GM12865 (cell line): ENCODE measurements around the gene TNRC6C.

Source experiments
- DNase-seq: peaks from one replicate; pipeline ENCODE4 v3.0.0; 2010; ENCODE audit warnings: low read depth
- H3K4me3 ChIP-seq: 2 replicates; pipeline ENCODE4 v1.5.1; 2011; ENCODE audit warnings: mild to moderate bottlenecking, low read depth, low read length, control low read depth
- TF ChIP-seq, protein P1 (sequence below): IDR thresholded peaks from 2 replicates; pipeline ENCODE4 v1.5.1; 2011; ENCODE audit warnings: low read length, control low read depth, low read depth, inconsistent platforms; ENCODE audit not compliant: insufficient read depth; ENCODE audit errors: missing control alignments

Gene TNRC6C

GRCh38 chr17:77952368-77952767 lies 6.1 kb upstream of the TNRC6C start:
- TF ChIP-seq, protein P1, sequence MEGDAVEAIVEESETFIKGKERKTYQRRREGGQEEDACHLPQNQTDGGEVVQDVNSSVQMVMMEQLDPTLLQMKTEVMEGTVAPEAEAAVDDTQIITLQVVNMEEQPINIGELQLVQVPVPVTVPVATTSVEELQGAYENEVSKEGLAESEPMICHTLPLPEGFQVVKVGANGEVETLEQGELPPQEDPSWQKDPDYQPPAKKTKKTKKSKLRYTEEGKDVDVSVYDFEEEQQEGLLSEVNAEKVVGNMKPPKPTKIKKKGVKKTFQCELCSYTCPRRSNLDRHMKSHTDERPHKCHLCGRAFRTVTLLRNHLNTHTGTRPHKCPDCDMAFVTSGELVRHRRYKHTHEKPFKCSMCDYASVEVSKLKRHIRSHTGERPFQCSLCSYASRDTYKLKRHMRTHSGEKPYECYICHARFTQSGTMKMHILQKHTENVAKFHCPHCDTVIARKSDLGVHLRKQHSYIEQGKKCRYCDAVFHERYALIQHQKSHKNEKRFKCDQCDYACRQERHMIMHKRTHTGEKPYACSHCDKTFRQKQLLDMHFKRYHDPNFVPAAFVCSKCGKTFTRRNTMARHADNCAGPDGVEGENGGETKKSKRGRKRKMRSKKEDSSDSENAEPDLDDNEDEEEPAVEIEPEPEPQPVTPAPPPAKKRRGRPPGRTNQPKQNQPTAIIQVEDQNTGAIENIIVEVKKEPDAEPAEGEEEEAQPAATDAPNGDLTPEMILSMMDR, result no peak
- H3K4me3 ChIP-seq, result no peak overlapping the region
- DNase-seq, result no peak

DNA sequence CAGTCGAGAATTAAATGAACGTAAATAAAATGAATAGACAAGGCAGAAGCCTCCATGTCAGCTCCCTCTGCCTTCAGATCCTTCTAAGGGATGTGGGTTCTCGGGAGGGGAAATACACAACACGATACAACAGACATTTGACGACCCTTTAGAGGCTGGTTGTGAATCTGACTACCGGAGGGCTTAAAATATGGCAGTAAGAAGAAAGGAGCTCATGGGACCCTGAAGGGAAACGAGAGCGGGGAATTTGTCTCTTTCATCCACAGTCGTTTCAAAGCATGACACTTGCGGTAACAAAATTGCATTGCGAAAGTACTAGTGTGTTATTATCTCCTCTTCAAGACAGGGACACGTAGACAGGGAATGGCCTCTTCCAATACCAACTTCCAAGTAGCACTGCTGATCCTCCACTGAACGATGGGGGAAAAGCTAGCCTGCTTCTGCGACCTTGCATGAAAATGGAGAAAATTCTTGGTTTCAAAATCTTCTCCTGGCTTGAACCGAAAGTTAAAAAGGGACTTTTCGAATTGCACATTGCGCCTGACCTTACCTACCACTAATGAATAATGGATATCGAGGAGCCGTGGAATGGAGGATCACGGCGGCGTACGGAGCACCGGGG lies 1.2 kb upstream of the TNRC6C start:
- TF ChIP-seq, protein P1, result no peak
- peak overlapping the region; percentile 61 for H3K4me3 ChIP-seq
- DNase-seq, result no peak

DNA sequence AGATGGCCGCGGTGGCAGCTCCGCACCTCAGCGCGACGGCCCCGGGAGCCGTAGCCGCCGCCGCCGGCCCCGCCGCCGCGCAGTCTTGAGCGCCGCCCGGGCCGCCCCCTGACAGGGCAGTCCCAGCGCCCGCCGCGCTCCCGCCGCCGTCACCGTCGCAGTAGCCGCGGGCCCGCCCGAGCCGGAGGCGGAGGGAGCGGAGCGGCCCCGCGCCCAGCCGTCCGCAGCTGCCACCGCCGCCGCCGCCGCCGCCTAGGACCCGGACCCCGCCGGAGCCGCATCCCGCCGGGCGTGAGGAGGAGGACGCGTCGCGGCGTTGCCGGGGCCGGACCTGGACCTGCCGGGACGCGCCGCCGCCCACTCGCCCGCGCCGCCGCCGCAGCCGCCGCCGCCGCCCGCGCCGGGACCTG lies 218 bp downstream of the TNRC6C start:
- H3K4me3 ChIP-seq, result peak overlapping the region; percentile 61
- TF ChIP-seq, protein P1, result no peak
- no peak for DNase-seq

- peak overlapping the region; percentile 44 for H3K4me3 ChIP-seq
- DNase-seq, result no peak
These were observed 823 bp downstream of the TNRC6C start for GRCh38 chr17:77959126-77959925.

DNA sequence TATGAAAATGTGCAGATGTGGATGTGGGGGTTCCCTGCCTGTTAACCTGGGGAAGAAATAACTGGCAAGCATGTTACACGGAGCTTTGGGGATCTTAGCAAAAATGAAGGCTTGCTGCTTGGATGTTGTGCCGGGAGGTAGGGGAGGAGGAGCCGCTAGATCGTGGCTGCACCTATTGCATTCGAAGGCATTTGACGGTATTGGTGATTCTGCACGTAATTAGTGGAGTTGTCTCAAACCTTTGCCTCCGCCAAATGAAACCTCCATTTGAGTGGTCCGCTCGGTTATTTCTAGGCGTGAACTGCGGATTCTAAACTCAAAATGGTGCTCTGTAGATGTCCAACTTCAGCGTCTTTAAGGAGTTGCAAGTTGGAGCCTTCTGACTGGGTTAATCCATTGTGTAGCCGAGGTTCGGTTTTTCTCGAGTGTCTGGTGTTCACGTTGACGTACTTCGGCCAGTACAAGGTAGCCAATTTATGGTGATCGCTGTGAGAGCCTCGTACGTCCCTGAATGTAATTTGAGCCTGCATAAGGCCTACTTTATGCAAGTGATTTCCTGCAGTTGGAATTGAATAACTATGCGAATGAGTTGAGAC lies 1.5 kb downstream of the TNRC6C start:
- TF ChIP-seq, protein P1, result no peak
- DNase-seq, result no peak
- H3K4me3 ChIP-seq, result no peak overlapping the region

More at GRCh38 chr17:77959126-77959925, 823 bp downstream of the TNRC6C start:
- TF ChIP-seq, protein P1, result no peak

- TF ChIP-seq, protein P1, result no peak
- no peak overlapping the region for H3K4me3 ChIP-seq
- no peak for DNase-seq
These were observed 3.2 kb downstream of the TNRC6C start for GRCh38 chr17:77961741-77962140.

DNA sequence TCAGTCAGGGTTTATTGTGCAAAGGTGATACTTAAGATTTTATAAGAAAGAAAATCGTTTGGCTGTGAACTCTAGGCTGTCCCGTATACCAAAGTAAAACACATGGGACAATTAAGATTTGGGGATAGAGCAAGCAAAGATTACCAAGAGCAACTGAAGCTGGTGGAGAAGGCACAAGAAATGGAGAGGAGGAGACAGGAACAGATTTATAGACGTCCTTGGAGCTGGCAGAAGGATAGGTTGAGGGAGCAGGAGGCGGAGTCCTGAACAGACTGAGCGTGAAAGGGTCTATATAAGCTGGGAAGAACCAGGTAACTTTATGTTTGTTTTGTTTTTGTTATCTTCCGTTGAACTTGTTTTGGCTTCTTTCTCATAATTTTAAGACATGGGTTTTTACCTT lies 3.8 kb downstream of the TNRC6C start:
- TF ChIP-seq, protein P1, result no peak
- no peak for DNase-seq

More for the DNA sequence above, 3.8 kb downstream of the TNRC6C start:
- H3K4me3 ChIP-seq, result no peak overlapping the region
